ENCODE results near the gene PRRC2B. TPM values are rescaled to one million over a fixed set of nuclear protein-coding genes. Genes with fewer than 3 reads are reported as not detected.

Gene PRRC2B
- total and polyA plus RNA-seq, 4 donors, result 10.3 to 44.3 (median 27.0) TPM

GRCh38 chr9:131539223-131539923, 145.5 kb downstream of the PRRC2B start:
- no peak overlapping the region for H3K27ac ChIP-seq (ENCODE audit: low read depth in 1 of 2, low read length in 2 of 2)
- peaks cover 0 to 6% (median 2%) of the 10 kb centered on the region in 4 donors for H3K9me3 ChIP-seq (ENCODE audit: control insufficient read depth in 4 of 4, low read length in 3 of 4)
- no peak for DNase-seq (ENCODE audit: low spot score)
- H3K4me1 ChIP-seq (ENCODE audit: control insufficient read depth in 4 of 4, insufficient read depth in 4 of 4, low read length in 3 of 4), result peaks cover 0 to 9% (median 8%) of the 10 kb centered on the region in 4 donors
- H3K9ac ChIP-seq (ENCODE audit: low read depth in 1 of 2, low read length in 2 of 2), result no peak overlapping the region
- no peaks in the 10 kb centered on the region for H3K36me3 ChIP-seq (ENCODE audit: control insufficient read depth in 4 of 4, insufficient read depth in 3 of 4, low read depth in 1 of 4, low read length in 3 of 4)
- no peak overlapping the region for H3K4me3 ChIP-seq (ENCODE audit: low read depth in 1 of 3, low read length in 3 of 3)
- TF ChIP-seq JUND (IDR thresholded peaks at IDR 0.05) (no peak), SP1 (IDR thresholded peaks at IDR 0.05) (no peak), TAF1 (conservative IDR thresholded peaks at IDR 0.05) (no peak), ATF3 (IDR thresholded peaks at IDR 0.05) (no peak), NR2F2 (IDR thresholded peaks at IDR 0.05) (no peak), EGR1 (IDR thresholded peaks at IDR 0.05; ENCODE audit: low read depth in 2 of 2) (no peak), HNF4G (IDR thresholded peaks at IDR 0.05) (no peak), GABPA (IDR thresholded peaks at IDR 0.05 in 1 of 2, conservative IDR thresholded peaks at IDR 0.05 in 1 of 2) (no peak), HNF4A (conservative IDR thresholded peaks at IDR 0.05) (no peak), YY1 (IDR thresholded peaks at IDR 0.05) (no peak), RAD21 (IDR thresholded peaks at IDR 0.05) (no peak), RXRA (IDR thresholded peaks at IDR 0.05) (no peak), FOXA2 (IDR thresholded peaks at IDR 0.05) (no peak), FOXA1 (IDR thresholded peaks at IDR 0.05) (no peak)
- TF ChIP-seq, protein P1, sequence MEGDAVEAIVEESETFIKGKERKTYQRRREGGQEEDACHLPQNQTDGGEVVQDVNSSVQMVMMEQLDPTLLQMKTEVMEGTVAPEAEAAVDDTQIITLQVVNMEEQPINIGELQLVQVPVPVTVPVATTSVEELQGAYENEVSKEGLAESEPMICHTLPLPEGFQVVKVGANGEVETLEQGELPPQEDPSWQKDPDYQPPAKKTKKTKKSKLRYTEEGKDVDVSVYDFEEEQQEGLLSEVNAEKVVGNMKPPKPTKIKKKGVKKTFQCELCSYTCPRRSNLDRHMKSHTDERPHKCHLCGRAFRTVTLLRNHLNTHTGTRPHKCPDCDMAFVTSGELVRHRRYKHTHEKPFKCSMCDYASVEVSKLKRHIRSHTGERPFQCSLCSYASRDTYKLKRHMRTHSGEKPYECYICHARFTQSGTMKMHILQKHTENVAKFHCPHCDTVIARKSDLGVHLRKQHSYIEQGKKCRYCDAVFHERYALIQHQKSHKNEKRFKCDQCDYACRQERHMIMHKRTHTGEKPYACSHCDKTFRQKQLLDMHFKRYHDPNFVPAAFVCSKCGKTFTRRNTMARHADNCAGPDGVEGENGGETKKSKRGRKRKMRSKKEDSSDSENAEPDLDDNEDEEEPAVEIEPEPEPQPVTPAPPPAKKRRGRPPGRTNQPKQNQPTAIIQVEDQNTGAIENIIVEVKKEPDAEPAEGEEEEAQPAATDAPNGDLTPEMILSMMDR (IDR thresholded peaks at IDR 0.05; ENCODE audit: low read depth, low read length, missing input control), result no peak
- TF ChIP-seq, protein P2, sequence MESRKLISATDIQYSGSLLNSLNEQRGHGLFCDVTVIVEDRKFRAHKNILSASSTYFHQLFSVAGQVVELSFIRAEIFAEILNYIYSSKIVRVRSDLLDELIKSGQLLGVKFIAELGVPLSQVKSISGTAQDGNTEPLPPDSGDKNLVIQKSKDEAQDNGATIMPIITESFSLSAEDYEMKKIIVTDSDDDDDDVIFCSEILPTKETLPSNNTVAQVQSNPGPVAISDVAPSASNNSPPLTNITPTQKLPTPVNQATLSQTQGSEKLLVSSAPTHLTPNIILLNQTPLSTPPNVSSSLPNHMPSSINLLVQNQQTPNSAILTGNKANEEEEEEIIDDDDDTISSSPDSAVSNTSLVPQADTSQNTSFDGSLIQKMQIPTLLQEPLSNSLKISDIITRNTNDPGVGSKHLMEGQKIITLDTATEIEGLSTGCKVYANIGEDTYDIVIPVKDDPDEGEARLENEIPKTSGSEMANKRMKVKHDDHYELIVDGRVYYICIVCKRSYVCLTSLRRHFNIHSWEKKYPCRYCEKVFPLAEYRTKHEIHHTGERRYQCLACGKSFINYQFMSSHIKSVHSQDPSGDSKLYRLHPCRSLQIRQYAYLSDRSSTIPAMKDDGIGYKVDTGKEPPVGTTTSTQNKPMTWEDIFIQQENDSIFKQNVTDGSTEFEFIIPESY (IDR thresholded peaks at IDR 0.05), result no peak
- TF ChIP-seq, protein P3, sequence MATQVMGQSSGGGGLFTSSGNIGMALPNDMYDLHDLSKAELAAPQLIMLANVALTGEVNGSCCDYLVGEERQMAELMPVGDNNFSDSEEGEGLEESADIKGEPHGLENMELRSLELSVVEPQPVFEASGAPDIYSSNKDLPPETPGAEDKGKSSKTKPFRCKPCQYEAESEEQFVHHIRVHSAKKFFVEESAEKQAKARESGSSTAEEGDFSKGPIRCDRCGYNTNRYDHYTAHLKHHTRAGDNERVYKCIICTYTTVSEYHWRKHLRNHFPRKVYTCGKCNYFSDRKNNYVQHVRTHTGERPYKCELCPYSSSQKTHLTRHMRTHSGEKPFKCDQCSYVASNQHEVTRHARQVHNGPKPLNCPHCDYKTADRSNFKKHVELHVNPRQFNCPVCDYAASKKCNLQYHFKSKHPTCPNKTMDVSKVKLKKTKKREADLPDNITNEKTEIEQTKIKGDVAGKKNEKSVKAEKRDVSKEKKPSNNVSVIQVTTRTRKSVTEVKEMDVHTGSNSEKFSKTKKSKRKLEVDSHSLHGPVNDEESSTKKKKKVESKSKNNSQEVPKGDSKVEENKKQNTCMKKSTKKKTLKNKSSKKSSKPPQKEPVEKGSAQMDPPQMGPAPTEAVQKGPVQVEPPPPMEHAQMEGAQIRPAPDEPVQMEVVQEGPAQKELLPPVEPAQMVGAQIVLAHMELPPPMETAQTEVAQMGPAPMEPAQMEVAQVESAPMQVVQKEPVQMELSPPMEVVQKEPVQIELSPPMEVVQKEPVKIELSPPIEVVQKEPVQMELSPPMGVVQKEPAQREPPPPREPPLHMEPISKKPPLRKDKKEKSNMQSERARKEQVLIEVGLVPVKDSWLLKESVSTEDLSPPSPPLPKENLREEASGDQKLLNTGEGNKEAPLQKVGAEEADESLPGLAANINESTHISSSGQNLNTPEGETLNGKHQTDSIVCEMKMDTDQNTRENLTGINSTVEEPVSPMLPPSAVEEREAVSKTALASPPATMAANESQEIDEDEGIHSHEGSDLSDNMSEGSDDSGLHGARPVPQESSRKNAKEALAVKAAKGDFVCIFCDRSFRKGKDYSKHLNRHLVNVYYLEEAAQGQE (IDR thresholded peaks at IDR 0.05), result no peak
- TF ChIP-seq, protein P4, sequence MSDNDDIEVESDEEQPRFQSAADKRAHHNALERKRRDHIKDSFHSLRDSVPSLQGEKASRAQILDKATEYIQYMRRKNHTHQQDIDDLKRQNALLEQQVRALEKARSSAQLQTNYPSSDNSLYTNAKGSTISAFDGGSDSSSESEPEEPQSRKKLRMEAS (IDR thresholded peaks at IDR 0.05), result no peak
- H3K27me3 ChIP-seq (ENCODE audit: control insufficient read depth in 4 of 4, insufficient read depth in 4 of 4, low read length in 3 of 4), result no peaks in the 10 kb centered on the region
- 91% methylated on average over 7 of the region's 7 CpGs for whole genome bisulfite sequencing

All from liver (tissue), 9 donors.